Stimulated activated CD4-positive, alpha-beta T cell treated with anti-CD3 and anti-CD28 coated beads, Interleukin-2, amount 100 ng/mL, for 24 hours (primary cell): ENCODE results near the gene RAD51.

Experiments used
- DNase-seq, 2 donors: peaks; one replicate each; pipeline ENCODE4 v3.0.0-alpha.2; 2020

Gene RAD51

GRCh38 chr15:40763801-40764628, 69.0 kb downstream of the RAD51 start, which contains the start of gene GCHFR:
GCHFR (plus strand) TSS chr15:40764068; CDS start chr15:40764181, 113 bp downstream.
- DNase-seq = peak; percentile 70 to 75

- no peak for DNase-seq
Observed at GRCh38 chr15:40764629-40765103, 69.7 kb downstream of the RAD51 start.

GRCh38 chr15:40766194-40766815, 71.3 kb downstream of the RAD51 start:
- DNase-seq = no peak

- no peak for DNase-seq
Observed at GRCh38 chr15:40766906-40767837, 72.2 kb downstream of the RAD51 start.

GRCh38 chr15:40767838-40768500, 73.0 kb downstream of the RAD51 start:
- DNase-seq = no peak

GRCh38 chr15:40768521-40769273, 73.7 kb downstream of the RAD51 start:
- no peak for DNase-seq

- DNase-seq = peak; percentile 69 to 70
Observed at GRCh38 chr15:40769274-40770146, 74.5 kb downstream of the RAD51 start, which contains the start of gene C15orf62. C15orf62 (plus strand) TSS chr15:40769980; CDS start chr15:40770496, 516 bp downstream.

- no peak for DNase-seq
Observed at GRCh38 chr15:40770147-40770721, 75.3 kb downstream of the RAD51 start.

- DNase-seq = no peak
Observed at GRCh38 chr15:40771242-40771641, 76.3 kb downstream of the RAD51 start.

- DNase-seq = no peak
Observed at GRCh38 chr15:40772014-40772413, 77.0 kb downstream of the RAD51 start.

- no peak for DNase-seq
Observed at GRCh38 chr15:40773496-40773895, 78.5 kb downstream of the RAD51 start.

- DNase-seq = no peak
Observed at GRCh38 chr15:40773902-40774301, 78.9 kb downstream of the RAD51 start.

GRCh38 chr15:40775007-40775406, 80.0 kb downstream of the RAD51 start:
- DNase-seq = no peak

- DNase-seq = no peak
Observed at GRCh38 chr15:40775740-40776536, 81.0 kb downstream of the RAD51 start.

- peak in 1 of 2 donors; percentile 30 for DNase-seq
Observed at GRCh38 chr15:40776537-40777141, 81.7 kb downstream of the RAD51 start.
